HG03378 (cell line): ENCODE data around the gene APOBEC4.
"Not testable (repeated sequence)": the region's sequence is repeated elsewhere in the genome, so short reads cannot be mapped to it uniquely, and the experiment has no call there.

Source experiments
- ATAC-seq: cut with Tn5 transposase; IDR thresholded peaks from one replicate; pipeline ENCODE4 v1.9.1; 2021; ENCODE audit warnings: mild to moderate bottlenecking, moderate library complexity; ENCODE audit not compliant: unreplicated experiment

Gene APOBEC4

GRCh38 chr1:183652547-183653461, at the start of gene APOBEC4:
Gene APOBEC4, minus strand, starts transcription at chr1:183653316. Its CDS starts 4,535 bp downstream, at chr1:183648781.
- no peak for ATAC-seq

DNA sequence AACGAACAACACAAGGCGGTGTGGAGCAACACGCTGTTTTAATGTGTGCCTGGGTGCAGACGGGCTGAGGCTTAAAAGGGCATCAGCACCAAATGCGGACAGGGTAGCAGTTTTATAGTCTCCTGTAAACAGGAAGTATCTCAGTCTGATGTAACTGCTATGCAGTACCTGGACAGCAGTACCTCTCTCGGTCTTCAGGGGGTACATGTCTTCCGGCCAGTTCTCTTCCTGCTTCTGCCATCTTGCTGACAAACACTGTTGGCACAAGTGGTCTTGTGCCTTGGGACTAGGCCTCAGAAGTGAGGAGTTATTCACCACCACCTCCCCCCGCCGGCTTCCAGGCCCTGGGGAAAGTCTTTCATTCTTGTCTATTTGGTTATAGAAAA, 49.7 kb upstream of the APOBEC4 start:
- ATAC-seq, result no peak

DNA sequence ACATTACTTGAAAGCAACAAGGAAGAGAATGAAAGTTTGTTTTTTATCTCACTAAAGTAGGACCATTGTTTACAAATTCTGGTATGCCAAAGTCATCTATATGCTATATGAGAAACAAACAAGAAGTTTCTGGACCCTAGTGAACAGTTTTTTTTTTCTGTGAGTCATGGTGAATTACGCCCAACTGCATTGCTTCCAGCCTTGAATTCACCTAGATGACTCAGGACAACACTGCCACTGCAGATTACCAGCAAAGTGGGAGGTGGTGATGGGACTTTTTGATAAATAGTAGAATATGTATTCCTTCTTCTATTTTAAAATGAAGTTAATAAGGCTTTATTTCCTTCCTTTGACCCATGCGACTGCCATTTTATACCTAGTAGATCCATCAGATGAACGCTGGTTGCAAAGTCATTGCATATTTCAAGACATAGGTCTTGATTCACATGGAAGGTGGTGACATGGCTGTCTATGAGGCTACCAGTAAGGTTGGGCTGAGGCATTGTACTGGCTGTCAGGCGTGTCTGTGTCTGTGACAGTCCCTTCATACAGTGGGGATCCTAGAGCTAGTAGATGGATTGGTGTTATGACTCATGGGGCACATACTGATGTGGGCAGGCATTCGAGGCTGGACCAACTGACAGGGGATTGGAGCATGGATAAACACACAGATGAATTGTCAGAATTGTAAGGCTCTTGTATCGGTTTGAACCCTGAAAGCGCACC, 49.1 kb upstream of the APOBEC4 start:
- no peak for ATAC-seq

GRCh38 chr1:183699616-183700160, 46.6 kb upstream of the APOBEC4 start:
- no peak for ATAC-seq

DNA sequence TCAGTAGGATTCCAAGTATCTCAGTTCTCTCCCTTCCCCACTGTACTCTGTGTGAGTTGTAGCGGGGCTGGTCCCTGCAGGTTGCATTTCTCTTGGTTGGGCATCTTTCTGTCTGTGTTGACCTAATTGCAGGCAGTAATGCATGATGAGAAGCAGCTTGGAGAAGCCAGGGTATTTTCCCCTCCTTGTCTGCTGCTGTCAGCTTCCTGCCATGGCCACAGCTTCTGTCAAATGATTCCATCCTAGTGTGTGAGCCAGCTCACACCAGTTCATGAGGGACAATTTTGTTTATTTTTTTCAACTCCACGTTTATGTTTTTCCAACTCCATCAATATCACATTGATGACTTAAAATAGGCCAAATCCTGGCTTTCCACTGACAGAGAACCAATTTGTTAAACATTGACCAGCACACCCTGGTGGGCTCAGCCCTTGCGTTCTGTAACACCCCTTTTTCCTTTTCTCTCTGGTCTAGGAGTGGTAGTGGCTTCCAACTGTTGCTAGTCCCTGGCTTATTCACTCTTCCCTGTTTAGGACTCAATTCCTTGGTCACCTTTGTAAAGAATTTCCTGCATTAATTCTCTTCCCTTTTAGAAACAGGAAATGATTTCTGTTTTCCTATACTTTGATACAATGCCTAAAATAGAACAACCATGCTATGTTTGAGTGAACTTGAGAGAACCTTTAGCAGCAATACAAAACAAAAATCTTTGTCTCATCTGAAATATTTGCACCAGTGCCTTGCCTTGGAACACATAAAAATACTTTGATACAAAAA, 44.9 kb upstream of the APOBEC4 start:
- no peak for ATAC-seq

- ATAC-seq, result no peak
These were observed 43.9 kb upstream of the APOBEC4 start for GRCh38 chr1:183696981-183697380.

DNA sequence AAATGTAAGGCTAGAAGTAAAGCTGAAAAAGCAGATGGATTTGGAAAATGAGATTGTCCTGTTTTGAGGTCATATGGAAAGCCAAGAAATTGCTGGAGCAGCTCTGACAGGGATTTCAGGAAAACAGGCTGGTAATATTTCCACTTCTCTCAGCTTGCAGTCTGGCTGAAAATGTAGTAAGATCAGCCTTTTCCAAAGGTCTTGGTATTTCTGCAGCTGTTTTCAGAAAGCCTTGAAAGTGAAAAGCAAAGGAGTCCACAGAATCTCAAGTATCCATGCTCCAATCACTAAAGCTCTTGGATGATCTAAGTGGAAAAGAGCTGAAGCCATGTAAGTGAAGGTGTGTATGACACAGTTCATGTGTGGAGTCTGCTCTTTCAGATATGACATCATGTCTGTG, 41.6 kb upstream of the APOBEC4 start:
- no peak for ATAC-seq

DNA sequence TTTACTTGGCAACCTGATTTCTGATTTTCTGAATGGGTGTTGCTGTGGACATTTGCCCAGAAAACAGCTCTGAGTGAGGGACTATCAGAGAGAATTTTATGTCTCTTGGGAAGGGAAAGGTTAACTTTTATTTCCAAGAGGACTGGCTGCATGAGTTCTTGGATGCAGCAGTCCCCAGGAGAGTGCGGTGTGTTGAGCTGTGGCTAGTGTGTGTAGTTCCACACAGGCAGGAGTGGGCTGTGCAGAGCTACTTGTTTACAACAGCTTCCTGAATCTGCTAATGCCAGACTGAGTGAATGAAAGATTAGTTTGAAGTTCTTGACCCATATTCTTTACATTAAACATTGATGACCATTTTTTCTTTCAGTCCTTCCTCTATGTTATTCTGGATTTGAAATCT, 41.0 kb upstream of the APOBEC4 start:
- ATAC-seq, result no peak

DNA sequence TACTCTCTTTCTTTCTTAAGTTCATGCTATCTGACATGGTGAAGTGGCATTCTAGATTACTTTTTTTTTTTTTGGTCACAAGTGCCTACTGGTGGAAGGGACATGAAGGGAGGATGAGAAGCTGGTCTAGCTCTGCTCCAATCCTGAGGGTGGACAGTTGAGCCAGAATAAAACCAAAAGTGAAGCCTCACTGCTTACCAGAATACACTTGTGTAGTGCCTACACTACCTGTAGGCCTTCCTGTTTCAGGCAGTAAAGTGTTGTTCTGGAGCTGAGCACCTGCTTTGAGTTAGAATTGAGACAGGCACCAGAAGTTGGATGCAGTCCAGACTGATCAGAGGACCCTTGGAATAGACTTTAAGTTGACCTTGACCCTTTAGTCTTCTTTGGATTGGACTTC, 40.4 kb upstream of the APOBEC4 start:
- no peak for ATAC-seq

DNA sequence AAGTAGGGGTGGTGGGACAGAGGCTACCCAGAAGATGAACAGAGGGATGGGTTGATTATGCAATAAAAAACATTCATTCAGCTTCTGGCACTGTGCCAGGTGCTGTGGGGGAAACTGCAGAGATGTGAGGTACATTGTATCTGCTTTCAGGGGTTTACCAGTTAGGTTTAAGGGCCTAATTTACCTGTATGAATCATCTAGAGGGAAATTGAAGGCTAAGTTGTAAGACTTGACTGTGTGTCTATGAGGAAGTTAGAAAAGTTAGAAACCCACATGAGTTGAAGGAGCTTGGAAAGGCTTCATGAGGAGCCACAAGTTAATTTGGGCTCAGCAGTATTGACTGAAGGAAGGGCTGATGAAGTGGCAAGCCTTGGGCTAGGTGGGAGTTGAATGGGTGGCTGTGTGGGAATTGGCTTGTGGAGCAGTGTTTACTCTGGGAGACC, 36.7 kb upstream of the APOBEC4 start:
- peak; percentile 88 for ATAC-seq

DNA sequence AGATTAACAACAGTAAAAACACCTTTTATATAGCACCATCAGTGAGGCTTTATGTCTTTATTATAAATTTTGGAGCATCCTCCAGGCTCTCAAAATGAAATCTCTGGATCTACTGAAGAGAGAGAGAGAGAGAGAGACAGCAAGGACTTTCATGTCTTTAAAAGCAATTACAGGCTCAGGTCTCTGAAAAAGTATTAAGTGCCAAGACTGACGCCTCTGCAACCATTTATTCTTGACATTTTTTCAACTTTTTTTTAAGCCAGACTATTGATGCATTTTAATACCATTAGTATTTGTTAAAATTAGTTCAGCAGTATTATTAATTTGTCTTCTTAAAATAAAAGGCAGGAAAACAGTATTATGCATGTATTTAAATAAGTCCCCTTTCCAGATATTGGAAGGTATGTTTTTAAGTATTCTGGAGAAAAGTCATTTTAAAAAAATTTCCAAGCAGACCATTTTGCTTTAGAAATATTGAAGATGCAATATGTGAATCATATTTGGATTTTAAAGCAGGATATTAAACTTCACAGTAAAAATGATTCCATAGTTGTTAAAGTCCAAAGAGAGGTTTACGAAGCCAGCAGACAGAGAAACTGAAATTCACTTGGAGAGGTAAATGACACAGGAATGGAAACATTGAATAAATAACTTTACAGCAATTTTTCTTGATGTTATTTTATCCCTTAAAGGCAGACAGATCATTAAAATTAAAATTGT, 35.4 kb upstream of the APOBEC4 start:
- ATAC-seq, result no peak

DNA sequence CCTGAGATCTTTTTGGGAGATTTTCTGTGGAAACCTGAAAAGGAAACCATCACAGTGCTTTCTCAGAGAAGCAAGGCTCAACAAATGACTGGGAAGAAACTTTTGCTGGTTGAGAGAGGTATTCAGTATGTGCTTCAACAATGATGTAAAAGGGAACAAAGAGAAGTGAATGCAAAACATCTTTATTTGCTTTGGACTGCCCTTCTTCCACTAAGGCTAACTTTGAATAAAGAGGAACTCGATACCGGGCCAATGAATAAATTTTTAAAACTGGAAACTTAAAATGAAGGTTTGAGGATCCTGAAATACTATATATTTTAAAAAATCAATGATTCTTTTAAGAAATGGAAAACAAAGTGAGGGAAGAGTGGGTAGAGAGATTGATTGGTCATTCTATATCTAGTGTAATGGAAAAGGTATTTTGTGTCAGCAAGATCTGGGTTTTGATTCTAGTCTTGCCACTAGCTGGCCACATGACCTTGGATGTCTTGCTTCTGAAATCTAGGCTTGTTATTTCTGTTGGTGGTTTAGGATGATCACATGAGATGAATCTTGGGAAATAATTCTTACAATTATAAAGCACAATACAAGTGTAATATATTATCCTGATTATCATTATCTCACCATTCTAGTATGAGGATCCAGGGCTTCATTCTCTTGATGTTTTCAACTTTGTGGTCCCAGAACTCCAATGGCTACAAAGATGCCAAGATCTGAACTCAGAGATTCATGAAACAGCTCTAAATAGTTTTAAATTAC, 34.6 kb upstream of the APOBEC4 start:
- no peak for ATAC-seq

- ATAC-seq, result no peak
These were observed 33.1 kb upstream of the APOBEC4 start for GRCh38 chr1:183686229-183686628.

DNA sequence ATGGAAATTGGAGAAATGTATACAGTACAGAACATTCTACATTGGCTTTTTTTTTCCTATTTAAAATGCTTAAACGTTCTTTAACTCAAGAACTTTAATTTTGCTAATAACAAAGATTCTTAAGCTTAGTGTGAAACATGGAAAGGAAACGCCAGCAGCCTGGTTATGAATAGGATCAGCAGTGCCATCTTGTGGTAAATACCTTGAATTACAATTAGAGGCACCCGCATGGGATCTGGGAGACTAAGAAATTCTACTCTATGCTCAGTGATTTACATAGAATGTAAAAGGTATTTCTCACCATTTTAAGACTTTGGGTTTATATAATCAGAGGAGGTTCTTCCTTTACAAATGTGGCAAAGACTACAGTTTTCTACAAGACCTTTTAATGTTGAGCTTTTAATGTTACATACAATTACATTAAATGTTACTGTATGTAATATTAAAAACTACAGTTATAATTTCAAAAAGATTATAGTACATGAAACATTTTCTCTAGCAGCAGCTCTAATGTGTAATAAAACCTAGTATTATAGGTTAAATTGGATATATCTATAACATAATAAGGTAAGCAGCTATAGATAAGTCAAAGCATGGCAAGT, 32.1 kb upstream of the APOBEC4 start:
- ATAC-seq, result no peak

GRCh38 chr1:183679363-183679762, 26.2 kb upstream of the APOBEC4 start:
- ATAC-seq, result not testable (repeated sequence)

DNA sequence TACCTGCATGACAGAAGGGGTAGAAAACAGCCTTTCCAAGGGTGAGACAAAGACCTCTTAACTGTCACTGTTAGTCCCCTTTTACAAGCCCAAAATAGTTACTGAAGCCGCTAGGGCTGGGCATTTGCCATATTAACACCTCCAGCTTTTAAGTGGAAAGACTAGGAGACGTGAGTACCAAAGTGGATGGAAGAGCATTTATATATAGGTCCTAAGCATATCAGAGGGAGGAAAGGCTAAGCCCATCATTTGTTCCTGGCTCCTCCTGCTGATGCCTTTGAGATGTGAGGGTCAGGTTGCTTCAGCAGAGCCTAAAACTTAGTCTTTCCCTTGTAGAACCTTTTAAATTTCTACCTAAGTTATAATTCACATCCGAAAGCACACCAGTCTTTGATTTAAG, 25.7 kb upstream of the APOBEC4 start:
- ATAC-seq, result no peak

DNA sequence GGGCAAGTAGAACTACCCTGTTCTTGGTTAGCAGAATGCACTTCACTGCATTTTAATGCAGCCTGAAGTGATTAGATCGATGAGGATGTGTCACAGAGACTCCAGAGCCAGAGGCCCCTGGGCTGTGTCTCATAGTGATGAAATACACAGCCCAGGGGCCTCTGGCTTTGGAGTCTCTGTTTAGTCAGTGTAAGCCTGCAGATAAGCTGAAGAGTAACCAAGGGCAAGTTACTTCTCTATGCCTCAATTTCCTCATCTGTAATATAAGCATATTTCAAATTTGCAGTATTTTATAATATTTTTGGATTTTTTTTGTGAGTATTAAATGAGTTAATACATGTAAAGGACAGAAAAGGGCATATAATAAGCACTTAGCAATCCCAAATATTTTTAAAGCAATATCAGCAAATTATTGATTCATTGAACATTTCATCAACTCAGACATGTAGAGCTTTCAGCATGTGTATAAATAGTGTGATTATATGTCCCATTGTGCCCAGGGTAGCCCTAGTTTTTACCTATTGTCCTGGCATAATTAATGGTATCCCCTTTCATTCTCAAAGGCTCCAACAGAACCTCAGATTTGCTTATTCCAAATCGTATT, 23.6 kb upstream of the APOBEC4 start:
- ATAC-seq, result no peak

DNA sequence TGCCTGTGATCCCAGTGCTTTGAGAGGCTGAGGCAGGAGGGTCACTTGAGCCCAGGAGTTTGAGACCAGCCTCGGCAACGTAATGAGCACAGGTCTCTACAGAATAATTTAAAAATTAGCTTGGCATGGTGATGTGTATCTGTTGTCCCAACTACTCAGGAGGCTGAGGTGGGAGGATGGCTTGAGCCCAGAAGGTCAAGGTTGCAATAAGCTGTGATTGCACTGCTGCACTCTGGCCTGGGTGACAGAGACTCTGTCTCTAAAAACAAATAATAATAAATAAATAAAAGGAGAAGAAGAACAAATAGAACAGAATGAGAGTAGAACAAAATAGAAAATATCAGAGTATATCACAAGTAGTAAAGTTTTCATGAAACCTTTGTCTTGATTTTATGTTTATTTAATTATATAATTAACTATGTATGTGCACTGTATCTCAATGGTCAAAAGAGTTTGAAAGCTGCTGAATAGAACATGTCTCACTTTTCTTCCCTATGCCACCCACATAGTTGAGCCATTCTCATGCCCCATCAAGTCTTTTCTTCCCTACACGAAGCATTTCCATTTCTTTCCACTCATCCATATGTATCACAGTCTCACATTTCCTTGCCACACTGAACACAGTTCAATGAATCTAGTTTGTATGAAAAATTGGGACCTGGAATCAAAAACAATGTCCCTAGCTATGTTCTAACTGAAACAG, 22.9 kb upstream of the APOBEC4 start:
- ATAC-seq, result no peak
